Measurements from ENCODE around the gene NDST1.

The NDST1 gene

GRCh38 chr5:150523472-150524350 is 15.8 kb downstream of the NDST1 start:
- peak; percentile 68 for DNase-seq (ENCODE audit: low spot score)

- no peak for DNase-seq (ENCODE audit: low spot score)
These were observed 17.2 kb downstream of the NDST1 start for GRCh38 chr5:150525163-150525562.

GRCh38 chr5:150525781-150526180 is 17.9 kb downstream of the NDST1 start:
- DNase-seq (ENCODE audit: low spot score): no peak

- DNase-seq (ENCODE audit: low spot score): no peak
These were observed 19.1 kb downstream of the NDST1 start for GRCh38 chr5:150527038-150527437.

GRCh38 chr5:150527808-150528207 is 19.9 kb downstream of the NDST1 start:
- no peak for DNase-seq (ENCODE audit: low spot score)

- no peak for DNase-seq (ENCODE audit: low spot score)
These were observed 21.1 kb downstream of the NDST1 start for GRCh38 chr5:150528924-150529546.

- no peak for DNase-seq (ENCODE audit: low spot score)
These were observed 21.6 kb downstream of the NDST1 start for GRCh38 chr5:150529555-150529954.

- no peak for DNase-seq (ENCODE audit: low spot score)
These were observed 22.5 kb downstream of the NDST1 start for GRCh38 chr5:150530423-150530822.

- no peak for DNase-seq (ENCODE audit: low spot score)
These were observed 23.1 kb downstream of the NDST1 start for GRCh38 chr5:150530951-150531588.

- no peak for DNase-seq (ENCODE audit: low spot score)
These were observed 23.8 kb downstream of the NDST1 start for GRCh38 chr5:150531686-150532085.

GRCh38 chr5:150532151-150532550 is 24.2 kb downstream of the NDST1 start:
- DNase-seq (ENCODE audit: low spot score): no peak

- DNase-seq (ENCODE audit: low spot score): no peak
These were observed 25.1 kb downstream of the NDST1 start for GRCh38 chr5:150532996-150533395.

GRCh38 chr5:150534811-150535210 is 26.9 kb downstream of the NDST1 start:
- no peak for DNase-seq (ENCODE audit: low spot score)

- DNase-seq (ENCODE audit: low spot score): no peak
These were observed 27.7 kb downstream of the NDST1 start for GRCh38 chr5:150535611-150536010.

- peak; percentile 58 for DNase-seq (ENCODE audit: low spot score)
These were observed 30.3 kb downstream of the NDST1 start for GRCh38 chr5:150538007-150538917.

GRCh38 chr5:150539206-150539605 is 31.3 kb downstream of the NDST1 start:
- DNase-seq (ENCODE audit: low spot score): no peak

GRCh38 chr5:150540042-150540441 is 32.1 kb downstream of the NDST1 start:
- no peak for DNase-seq (ENCODE audit: low spot score)

GRCh38 chr5:150540615-150541396 is 32.9 kb downstream of the NDST1 start:
- peak; percentile 93 for DNase-seq (ENCODE audit: low spot score)

GRCh38 chr5:150541397-150541675 is 33.4 kb downstream of the NDST1 start:
- DNase-seq (ENCODE audit: low spot score): no peak

- DNase-seq (ENCODE audit: low spot score): no peak
These were observed 34.0 kb downstream of the NDST1 start for GRCh38 chr5:150541895-150542294.

- DNase-seq (ENCODE audit: low spot score): no peak
These were observed 35.1 kb downstream of the NDST1 start for GRCh38 chr5:150542933-150543445.
